ENCODE results near the gene TUBAL3. TPM values are rescaled to one million over a fixed set of nuclear protein-coding genes. Genes with fewer than 3 reads are reported as not detected.

Gene TUBAL3
- total RNA-seq (2014; rRNA removed; shearing (Covaris generic)): 0.11 TPM in 1 of 2 replicates, not detected in the other

GRCh38 chr10:5404208-5405041 is at the start of gene TUBAL3:
Gene TUBAL3, minus strand, starts transcription at chr10:5404828. Its CDS starts 36 bp downstream, at chr10:5404792.
- Histone ChIP-seq H3K27me3 (ENCODE audit: control insufficient read depth, insufficient read depth, low read length) (no peaks in the 10 kb centered on the region), H3K36me3 (replicated peaks; ENCODE audit: control insufficient read depth, insufficient read depth, low read length) (no peaks in the 10 kb centered on the region), H3K4me3 (ENCODE audit: insufficient read depth, low read depth, low read length) (no peak within 1 kb of the TSS)
- no peak for DNase-seq

GRCh38 chr10:5453749-5454489 is 49.3 kb upstream of the TUBAL3 start:
- DNase-seq: no peak
- no peak overlapping the region for H3K4me3 ChIP-seq (ENCODE audit: insufficient read depth, low read depth, low read length)
- no peaks in the 10 kb centered on the region for H3K27me3 ChIP-seq (ENCODE audit: control insufficient read depth, insufficient read depth, low read length)
- H3K36me3 ChIP-seq (replicated peaks; ENCODE audit: control insufficient read depth, insufficient read depth, low read length): peaks cover 28% of the 10 kb centered on the region

GRCh38 chr10:5450605-5451384 is 46.2 kb upstream of the TUBAL3 start:
- H3K36me3 ChIP-seq (replicated peaks; ENCODE audit: control insufficient read depth, insufficient read depth, low read length): peaks cover 16% of the 10 kb centered on the region
- H3K4me3 ChIP-seq (ENCODE audit: insufficient read depth, low read depth, low read length): no peak overlapping the region
- DNase-seq: no peak
- H3K27me3 ChIP-seq (ENCODE audit: control insufficient read depth, insufficient read depth, low read length): no peaks in the 10 kb centered on the region

- peaks cover 14% of the 10 kb centered on the region for H3K36me3 ChIP-seq (replicated peaks; ENCODE audit: control insufficient read depth, insufficient read depth, low read length)
- H3K4me3 ChIP-seq (ENCODE audit: insufficient read depth, low read depth, low read length): no peak overlapping the region
- H3K27me3 ChIP-seq (ENCODE audit: control insufficient read depth, insufficient read depth, low read length): no peaks in the 10 kb centered on the region
- DNase-seq: no peak
Observed at GRCh38 chr10:5449823-5450222, 45.2 kb upstream of the TUBAL3 start.

- H3K4me3 ChIP-seq (ENCODE audit: insufficient read depth, low read depth, low read length): no peak overlapping the region
- H3K36me3 ChIP-seq (replicated peaks; ENCODE audit: control insufficient read depth, insufficient read depth, low read length): peaks cover 10% of the 10 kb centered on the region
- DNase-seq: no peak
- H3K27me3 ChIP-seq (ENCODE audit: control insufficient read depth, insufficient read depth, low read length): no peaks in the 10 kb centered on the region
Observed at GRCh38 chr10:5449227-5449626, 44.6 kb upstream of the TUBAL3 start.

- no peak for DNase-seq
- Histone ChIP-seq H3K27me3 (ENCODE audit: control insufficient read depth, insufficient read depth, low read length) (no peaks in the 10 kb centered on the region), H3K4me3 (ENCODE audit: insufficient read depth, low read depth, low read length) (no peak overlapping the region), H3K36me3 (replicated peaks; ENCODE audit: control insufficient read depth, insufficient read depth, low read length) (peaks cover 5% of the 10 kb centered on the region)
Observed at GRCh38 chr10:5448333-5449001, 43.8 kb upstream of the TUBAL3 start.

GRCh38 chr10:5447611-5448071 is 43.0 kb upstream of the TUBAL3 start:
- H3K4me3 ChIP-seq (ENCODE audit: insufficient read depth, low read depth, low read length): peak overlapping the region; percentile 35
- H3K36me3 ChIP-seq (replicated peaks; ENCODE audit: control insufficient read depth, insufficient read depth, low read length): no peaks in the 10 kb centered on the region; the same call in none of the 2 replicates
- no peaks in the 10 kb centered on the region for H3K27me3 ChIP-seq (ENCODE audit: control insufficient read depth, insufficient read depth, low read length)
- no peak for DNase-seq

GRCh38 chr10:5447056-5447455 is 42.4 kb upstream of the TUBAL3 start:
- H3K27me3 ChIP-seq (ENCODE audit: control insufficient read depth, insufficient read depth, low read length): no peaks in the 10 kb centered on the region
- H3K4me3 ChIP-seq (ENCODE audit: insufficient read depth, low read depth, low read length): peak overlapping the region; percentile 35
- DNase-seq: no peak
- no peaks in the 10 kb centered on the region; the same call in 1 of the 2 replicates for H3K36me3 ChIP-seq (replicated peaks; ENCODE audit: control insufficient read depth, insufficient read depth, low read length)

- DNase-seq: peak; percentile 94
- Histone ChIP-seq H3K27me3 (ENCODE audit: control insufficient read depth, insufficient read depth, low read length) (no peaks in the 10 kb centered on the region), H3K36me3 (replicated peaks; ENCODE audit: control insufficient read depth, insufficient read depth, low read length) (no peaks in the 10 kb centered on the region; the same call in 1 of the 2 replicates), H3K4me3 (ENCODE audit: insufficient read depth, low read depth, low read length) (peak overlapping the region; percentile 35)
Observed at GRCh38 chr10:5446390-5446926, 41.8 kb upstream of the TUBAL3 start.

GRCh38 chr10:5445006-5445405 is 40.4 kb upstream of the TUBAL3 start:
- Histone ChIP-seq H3K4me3 (ENCODE audit: insufficient read depth, low read depth, low read length) (no peak overlapping the region), H3K27me3 (ENCODE audit: control insufficient read depth, insufficient read depth, low read length) (no peaks in the 10 kb centered on the region), H3K36me3 (replicated peaks; ENCODE audit: control insufficient read depth, insufficient read depth, low read length) (no peaks in the 10 kb centered on the region; the same call in 1 of the 2 replicates)
- no peak for DNase-seq

- DNase-seq: no peak
- no peaks in the 10 kb centered on the region; the same call in 1 of the 2 replicates for H3K36me3 ChIP-seq (replicated peaks; ENCODE audit: control insufficient read depth, insufficient read depth, low read length)
- H3K27me3 ChIP-seq (ENCODE audit: control insufficient read depth, insufficient read depth, low read length): no peaks in the 10 kb centered on the region
- no peak overlapping the region for H3K4me3 ChIP-seq (ENCODE audit: insufficient read depth, low read depth, low read length)
Observed at GRCh38 chr10:5443429-5443828, 38.8 kb upstream of the TUBAL3 start.

GRCh38 chr10:5442990-5443370 is 38.4 kb upstream of the TUBAL3 start:
- Histone ChIP-seq H3K27me3 (ENCODE audit: control insufficient read depth, insufficient read depth, low read length) (no peaks in the 10 kb centered on the region), H3K4me3 (ENCODE audit: insufficient read depth, low read depth, low read length) (no peak overlapping the region), H3K36me3 (replicated peaks; ENCODE audit: control insufficient read depth, insufficient read depth, low read length) (no peaks in the 10 kb centered on the region; the same call in 1 of the 2 replicates)
- no peak for DNase-seq

GRCh38 chr10:5442065-5442989 is 37.7 kb upstream of the TUBAL3 start:
- Histone ChIP-seq H3K27me3 (ENCODE audit: control insufficient read depth, insufficient read depth, low read length) (no peaks in the 10 kb centered on the region), H3K36me3 (replicated peaks; ENCODE audit: control insufficient read depth, insufficient read depth, low read length) (no peaks in the 10 kb centered on the region; the same call in 1 of the 2 replicates), H3K4me3 (ENCODE audit: insufficient read depth, low read depth, low read length) (no peak overlapping the region)
- no peak for DNase-seq

Measured in H7 (cell line).